Smooth muscle cell (in vitro differentiated cells): ENCODE measurements around the gene FARP2. TPM values are rescaled to one million over a fixed set of nuclear protein-coding genes. Genes with fewer than 3 reads are reported as not detected.

Experiments
- DNase-seq: peaks from one replicate; lab custom pipeline; 2025; ENCODE audit not compliant: unreplicated experiment; lab: John Stamatoyannopoulos, UW
- H2AFZ ChIP-seq: fragments of 200-600 bp; sonication (generic); 2 replicates; pipeline ENCODE4 v1.6.0; 2016; ENCODE audit warnings: antibody characterized with exemption, low read depth, mild to moderate bottlenecking
- H3F3A ChIP-seq: fragments of 200-600 bp; sonication (generic); 2 replicates; pipeline ENCODE4 v1.6.0; 2017; ENCODE audit warnings: antibody characterized with exemption, low read depth
- H3K27ac ChIP-seq: fragments of 200-600 bp; sonication (generic); 2 replicates; pipeline ENCODE4 v1.5.1; 2016; ENCODE audit warnings: low read depth, mild to moderate bottlenecking
- H3K27me3 ChIP-seq: fragments of 200-600 bp; sonication (generic); 2 replicates; pipeline ENCODE4 v1.6.1; 2016; ENCODE audit warnings: low read depth, mild to moderate bottlenecking
- H3K36me3 ChIP-seq: fragments of 200-600 bp; sonication (generic); 2 replicates; pipeline ENCODE4 v1.5.1; 2016; ENCODE audit warnings: low read depth
- H3K4me1 ChIP-seq: fragments of 200-600 bp; sonication (generic); 2 replicates; pipeline ENCODE4 v1.5.1; 2016; ENCODE audit warnings: low read depth
- H3K4me2 ChIP-seq: fragments of 200-600 bp; sonication (generic); 2 replicates; pipeline ENCODE4 v1.6.0; 2016; ENCODE audit warnings: mild to moderate bottlenecking
- H3K4me3 ChIP-seq: fragments of 200-600 bp; sonication (generic); 2 replicates; pipeline ENCODE4 v1.5.1; 2016; ENCODE audit warnings: mild to moderate bottlenecking
- H3K79me2 ChIP-seq: fragments of 200-600 bp; sonication (generic); 2 replicates; pipeline ENCODE4 v1.6.0; 2016; ENCODE audit warnings: low read depth, mild to moderate bottlenecking
- H3K9ac ChIP-seq: fragments of 200-600 bp; sonication (generic); 2 replicates; pipeline ENCODE4 v1.6.0; 2016; ENCODE audit warnings: low read depth
- H3K9me3 ChIP-seq: fragments of 200-600 bp; sonication (generic); replicated peaks from 2 replicates; pipeline ENCODE4 v1.5.1; 2016; ENCODE audit warnings: low read depth
- H4K20me1 ChIP-seq: fragments of 200-600 bp; sonication (generic); 2 replicates; pipeline ENCODE4 v1.6.0; 2016; ENCODE audit warnings: low read depth
- CTCF ChIP-seq: fragments of 200-600 bp; sonication (generic); IDR thresholded peaks from 2 replicates; pipeline ENCODE4 v1.5.1; 2017; ENCODE audit warnings: borderline replicate concordance, mild to moderate bottlenecking, antibody characterized with exemption; ENCODE audit not compliant: insufficient read depth, poor library complexity, severe bottlenecking
- WGBS: methylation state at CpG from one replicate; pipeline ENCODE4 v1.1.7; 2016; ENCODE audit warnings: low lambda C conversion rate; 5-methylcytosine and 5-hydroxymethylcytosine counted together
- polyA plus RNA-seq: library from polyadenylated mRNA; unstranded; fragments of >200 nt; fragmentation: Nextera tagmentation; extraction: Ambion mirVana; gene quantifications from 2 replicates; pipeline ENCODE4 v1.2.1, GENCODE V29; 2016
- total RNA-seq: library from RNA; depleted of rRNA; stranded (reverse); fragments of >200 nt; gene quantifications from 2 replicates; pipeline ENCODE4 v1.2.3, GENCODE V29; 2014

Gene FARP2
- total and polyA plus RNA-seq, 2 experiments from 2014 or later = 15.9 to 27.4 TPM

- Histone ChIP-seq H4K20me1 (peaks cover 86% of the 10 kb centered on the region), H3K9ac (no peak overlapping the region)
Observed at GRCh38 chr2:241357531-241357930, 1.4 kb downstream of the FARP2 start.

GRCh38 chr2:241358470-241358869 is 2.4 kb downstream of the FARP2 start:
- Histone ChIP-seq H3K9ac (no peak overlapping the region), H3K27me3 (no peaks in the 10 kb centered on the region), H2AFZ (no peak overlapping the region), H3K4me3 (no peak overlapping the region), H3K9me3 (no peaks in the 10 kb centered on the region), H3F3A (peaks cover 16% of the 10 kb centered on the region), H3K4me2 (no peak overlapping the region), H3K4me1 (peaks cover 22% of the 10 kb centered on the region), H4K20me1 (peaks cover 88% of the 10 kb centered on the region), H3K27ac (no peak overlapping the region), H3K36me3 (no peaks in the 10 kb centered on the region), H3K79me2 (peaks cover 71% of the 10 kb centered on the region)
- WGBS = 95% methylated on average over 5 of the region's 5 CpGs
- TF ChIP-seq CTCF = no peak
- no peak for DNase-seq

More at GRCh38 chr2:241357531-241357930, 1.4 kb downstream of the FARP2 start:
- peaks cover 24% of the 10 kb centered on the region for H3F3A ChIP-seq
- H3K27me3 ChIP-seq = no peaks in the 10 kb centered on the region
- H2AFZ ChIP-seq = no peak overlapping the region
- H3K4me3 ChIP-seq = peak overlapping the region; percentile 90
- WGBS = 65% methylated on average over 3 of the region's 3 CpGs
- H3K27ac ChIP-seq = no peak overlapping the region
- no peaks in the 10 kb centered on the region for H3K9me3 ChIP-seq
- H3K4me1 ChIP-seq = peaks cover 16% of the 10 kb centered on the region
- DNase-seq = no peak
- H3K36me3 ChIP-seq = peaks cover 6% of the 10 kb centered on the region
- H3K4me2 ChIP-seq = peak overlapping the region; percentile 98
- peaks cover 62% of the 10 kb centered on the region for H3K79me2 ChIP-seq
- no peak for TF ChIP-seq CTCF

GRCh38 chr2:241359481-241360045 is 3.5 kb downstream of the FARP2 start:
- H3K4me2 ChIP-seq = no peak overlapping the region
- no peaks in the 10 kb centered on the region for H3K36me3 ChIP-seq
- H3K79me2 ChIP-seq = peaks cover 82% of the 10 kb centered on the region
- H3K27me3 ChIP-seq = no peaks in the 10 kb centered on the region
- H3K9ac ChIP-seq = no peak overlapping the region
- peaks cover 23% of the 10 kb centered on the region for H3K4me1 ChIP-seq
- no peak overlapping the region for H3K4me3 ChIP-seq
- no peak for DNase-seq
- H3F3A ChIP-seq = peaks cover 5% of the 10 kb centered on the region
- no peak overlapping the region for H2AFZ ChIP-seq
- H3K27ac ChIP-seq = no peak overlapping the region
- no peaks in the 10 kb centered on the region for H3K9me3 ChIP-seq
- H4K20me1 ChIP-seq = peaks cover 86% of the 10 kb centered on the region
- WGBS = 92% methylated on average over 7 of the region's 7 CpGs
- no peak for TF ChIP-seq CTCF

GRCh38 chr2:241363426-241363825 is 7.3 kb downstream of the FARP2 start:
- DNase-seq = no peak
- H3K9ac ChIP-seq = no peak overlapping the region
- 98% methylated on average over 7 of the region's 7 CpGs for WGBS
- no peak overlapping the region for H3K4me3 ChIP-seq
- H3F3A ChIP-seq = no peaks in the 10 kb centered on the region
- H3K4me1 ChIP-seq = peaks cover 19% of the 10 kb centered on the region
- no peaks in the 10 kb centered on the region for H3K9me3 ChIP-seq
- no peak for TF ChIP-seq CTCF
- H3K27me3 ChIP-seq = no peaks in the 10 kb centered on the region
- no peaks in the 10 kb centered on the region for H3K36me3 ChIP-seq
- H3K4me2 ChIP-seq = no peak overlapping the region
- H3K27ac ChIP-seq = no peak overlapping the region
- H2AFZ ChIP-seq = no peak overlapping the region
- H3K79me2 ChIP-seq = peaks cover 90% of the 10 kb centered on the region
- H4K20me1 ChIP-seq = peaks cover 90% of the 10 kb centered on the region
